ENCODE measurements around the gene GOLGA6A.
A peak's percentile ranks its signal among the peaks of the same experiment; 100 is the strongest.
"Not testable (repeated sequence)": the region's sequence is repeated elsewhere in the genome, so short reads cannot be mapped to it uniquely, and the experiment has no call there.

Gene GOLGA6A

GRCh38 chr15:74123658-74124057, 41.3 kb upstream of the GOLGA6A start:
- Histone ChIP-seq H2AFZ (ENCODE audit: low read depth, low read length) (no peak overlapping the region), H3K9me3 (ENCODE audit: low read length) (no peaks in the 10 kb centered on the region), H3K4me3 (ENCODE audit: low read length) (no peak overlapping the region), H3K27me3 (ENCODE audit: insufficient read depth, low read length) (peaks cover 18% of the 10 kb centered on the region), H3K36me3 (ENCODE audit: insufficient read depth, low read length) (no peaks in the 10 kb centered on the region), H3K4me1 (ENCODE audit: insufficient read depth, low read length) (peaks cover 12% of the 10 kb centered on the region)

GRCh38 chr15:74123131-74123429, 40.7 kb upstream of the GOLGA6A start:
- Histone ChIP-seq H3K4me3 (ENCODE audit: low read length) (no peak overlapping the region), H2AFZ (ENCODE audit: low read depth, low read length) (no peak overlapping the region), H3K27me3 (ENCODE audit: insufficient read depth, low read length) (peaks cover 12% of the 10 kb centered on the region), H3K36me3 (ENCODE audit: insufficient read depth, low read length) (no peaks in the 10 kb centered on the region), H3K4me1 (ENCODE audit: insufficient read depth, low read length) (peaks cover 11% of the 10 kb centered on the region), H3K9me3 (ENCODE audit: low read length) (no peaks in the 10 kb centered on the region)

GRCh38 chr15:74122403-74123130, 40.2 kb upstream of the GOLGA6A start:
- Histone ChIP-seq H3K4me1 (ENCODE audit: insufficient read depth, low read length) (peaks cover 6% of the 10 kb centered on the region), H3K27me3 (ENCODE audit: insufficient read depth, low read length) (peaks cover 8% of the 10 kb centered on the region), H3K4me3 (ENCODE audit: low read length) (no peak overlapping the region), H3K36me3 (ENCODE audit: insufficient read depth, low read length) (no peaks in the 10 kb centered on the region), H2AFZ (ENCODE audit: low read depth, low read length) (no peak overlapping the region), H3K9me3 (ENCODE audit: low read length) (no peaks in the 10 kb centered on the region)

- Histone ChIP-seq H3K9me3 (ENCODE audit: low read length) (no peaks in the 10 kb centered on the region), H3K4me1 (ENCODE audit: insufficient read depth, low read length) (peaks cover 6% of the 10 kb centered on the region), H3K36me3 (ENCODE audit: insufficient read depth, low read length) (no peaks in the 10 kb centered on the region), H2AFZ (ENCODE audit: low read depth, low read length) (no peak overlapping the region), H3K4me3 (ENCODE audit: low read length) (no peak overlapping the region), H3K27me3 (ENCODE audit: insufficient read depth, low read length) (peaks cover 8% of the 10 kb centered on the region)
Observed at GRCh38 chr15:74121858-74122257, 39.5 kb upstream of the GOLGA6A start.

- Histone ChIP-seq H3K4me1 (ENCODE audit: insufficient read depth, low read length) (peaks cover 6% of the 10 kb centered on the region), H3K36me3 (ENCODE audit: insufficient read depth, low read length) (no peaks in the 10 kb centered on the region), H3K4me3 (ENCODE audit: low read length) (no peak overlapping the region), H3K9me3 (ENCODE audit: low read length) (no peaks in the 10 kb centered on the region), H3K27me3 (ENCODE audit: insufficient read depth, low read length) (peaks cover 8% of the 10 kb centered on the region), H2AFZ (ENCODE audit: low read depth, low read length) (no peak overlapping the region)
Observed at GRCh38 chr15:74121039-74121438, 38.7 kb upstream of the GOLGA6A start.

GRCh38 chr15:74120426-74120825, 38.1 kb upstream of the GOLGA6A start:
- Histone ChIP-seq H3K27me3 (ENCODE audit: insufficient read depth, low read length) (peaks cover 8% of the 10 kb centered on the region), H3K4me1 (ENCODE audit: insufficient read depth, low read length) (peaks cover 6% of the 10 kb centered on the region), H3K36me3 (ENCODE audit: insufficient read depth, low read length) (no peaks in the 10 kb centered on the region), H3K9me3 (ENCODE audit: low read length) (no peaks in the 10 kb centered on the region), H2AFZ (ENCODE audit: low read depth, low read length) (no peak overlapping the region), H3K4me3 (ENCODE audit: low read length) (no peak overlapping the region)

- H3K27me3 ChIP-seq (ENCODE audit: insufficient read depth, low read length): no peaks in the 10 kb centered on the region
- H3K4me1 ChIP-seq (ENCODE audit: insufficient read depth, low read length): no peaks in the 10 kb centered on the region
- H3K4me3 ChIP-seq (ENCODE audit: low read length): no peak overlapping the region
- H3K9me3 ChIP-seq (ENCODE audit: low read length): no peaks in the 10 kb centered on the region
- H2AFZ ChIP-seq (ENCODE audit: low read depth, low read length): no peak overlapping the region
- H3K36me3 ChIP-seq (ENCODE audit: insufficient read depth, low read length): no peaks in the 10 kb centered on the region
Observed at GRCh38 chr15:74109713-74110112, 27.4 kb upstream of the GOLGA6A start.

- not testable (repeated sequence) for H3K36me3 ChIP-seq (ENCODE audit: insufficient read depth, low read length); H3K4me3 ChIP-seq (ENCODE audit: low read length); H3K9me3 ChIP-seq (ENCODE audit: low read length); H2AFZ ChIP-seq (ENCODE audit: low read depth, low read length); H3K27me3 ChIP-seq (ENCODE audit: insufficient read depth, low read length); H3K4me1 ChIP-seq (ENCODE audit: insufficient read depth, low read length)
Observed at GRCh38 chr15:74108611-74109010, 26.3 kb upstream of the GOLGA6A start.

- H3K36me3 ChIP-seq (ENCODE audit: insufficient read depth, low read length): no peaks in the 10 kb centered on the region
- H3K9me3 ChIP-seq (ENCODE audit: low read length): no peaks in the 10 kb centered on the region
- no peaks in the 10 kb centered on the region for H3K4me1 ChIP-seq (ENCODE audit: insufficient read depth, low read length)
- no peak overlapping the region for H2AFZ ChIP-seq (ENCODE audit: low read depth, low read length)
- H3K4me3 ChIP-seq (ENCODE audit: low read length): no peak overlapping the region
- no peaks in the 10 kb centered on the region for H3K27me3 ChIP-seq (ENCODE audit: insufficient read depth, low read length)
Observed at GRCh38 chr15:74108111-74108510, 25.8 kb upstream of the GOLGA6A start.

GRCh38 chr15:74099963-74100733, 17.8 kb upstream of the GOLGA6A start:
- not testable (repeated sequence) for H3K27me3 ChIP-seq (ENCODE audit: insufficient read depth, low read length); H3K9me3 ChIP-seq (ENCODE audit: low read length); H3K4me1 ChIP-seq (ENCODE audit: insufficient read depth, low read length); H3K36me3 ChIP-seq (ENCODE audit: insufficient read depth, low read length); H2AFZ ChIP-seq (ENCODE audit: low read depth, low read length)
- H3K4me3 ChIP-seq (ENCODE audit: low read length): peak overlapping the region; percentile 47

GRCh38 chr15:74096753-74097474, 14.6 kb upstream of the GOLGA6A start:
- H2AFZ ChIP-seq (ENCODE audit: low read depth, low read length); H3K4me3 ChIP-seq (ENCODE audit: low read length); H3K9me3 ChIP-seq (ENCODE audit: low read length); H3K4me1 ChIP-seq (ENCODE audit: insufficient read depth, low read length); H3K36me3 ChIP-seq (ENCODE audit: insufficient read depth, low read length); H3K27me3 ChIP-seq (ENCODE audit: insufficient read depth, low read length): not testable (repeated sequence)

- not testable (repeated sequence) for H3K4me3 ChIP-seq (ENCODE audit: low read length); H3K4me1 ChIP-seq (ENCODE audit: insufficient read depth, low read length); H2AFZ ChIP-seq (ENCODE audit: low read depth, low read length); H3K36me3 ChIP-seq (ENCODE audit: insufficient read depth, low read length); H3K9me3 ChIP-seq (ENCODE audit: low read length); H3K27me3 ChIP-seq (ENCODE audit: insufficient read depth, low read length)
Observed at GRCh38 chr15:74095610-74096009, 13.3 kb upstream of the GOLGA6A start.

- H3K4me1 ChIP-seq (ENCODE audit: insufficient read depth, low read length); H3K36me3 ChIP-seq (ENCODE audit: insufficient read depth, low read length); H2AFZ ChIP-seq (ENCODE audit: low read depth, low read length); H3K9me3 ChIP-seq (ENCODE audit: low read length); H3K27me3 ChIP-seq (ENCODE audit: insufficient read depth, low read length); H3K4me3 ChIP-seq (ENCODE audit: low read length): not testable (repeated sequence)
Observed at GRCh38 chr15:74094567-74094966, 12.2 kb upstream of the GOLGA6A start.
